Activated CD8-positive, alpha-beta memory T cell treated with anti-CD3 and anti-CD28 coated beads, Interleukin-2, amount 50 U/mL, for 24 hours (primary cell): Measurements from ENCODE around the gene CD44.

Experiments used
- DNase-seq: peaks from one replicate; pipeline ENCODE4 v3.0.0-alpha.2; 2020; ENCODE audit errors: extremely low read depth

CD44 gene

GRCh38 chr11:35139722-35140282 is 831 bp downstream of the CD44 start:
- DNase-seq, result no peak

DNA sequence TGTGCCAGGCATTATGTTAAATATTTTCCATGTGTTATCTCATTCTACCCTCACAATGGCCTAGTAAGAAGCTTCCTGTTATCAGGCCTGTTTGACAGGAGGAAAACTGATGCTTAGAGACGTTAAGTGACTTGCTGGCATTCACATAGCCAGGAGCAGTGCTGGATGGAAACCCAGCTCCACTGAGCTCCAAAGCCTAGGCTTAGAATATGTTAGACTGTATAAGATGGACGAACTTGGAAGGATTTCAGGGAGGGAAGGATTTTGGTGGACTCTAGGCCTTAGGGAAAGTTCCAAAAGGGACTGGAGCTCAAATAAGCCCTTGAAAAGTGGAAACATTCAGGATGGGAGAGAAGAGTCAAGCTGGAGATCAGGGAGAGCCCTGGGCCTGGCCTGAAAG is 2.1 kb downstream of the CD44 start:
- DNase-seq, result no peak

DNA sequence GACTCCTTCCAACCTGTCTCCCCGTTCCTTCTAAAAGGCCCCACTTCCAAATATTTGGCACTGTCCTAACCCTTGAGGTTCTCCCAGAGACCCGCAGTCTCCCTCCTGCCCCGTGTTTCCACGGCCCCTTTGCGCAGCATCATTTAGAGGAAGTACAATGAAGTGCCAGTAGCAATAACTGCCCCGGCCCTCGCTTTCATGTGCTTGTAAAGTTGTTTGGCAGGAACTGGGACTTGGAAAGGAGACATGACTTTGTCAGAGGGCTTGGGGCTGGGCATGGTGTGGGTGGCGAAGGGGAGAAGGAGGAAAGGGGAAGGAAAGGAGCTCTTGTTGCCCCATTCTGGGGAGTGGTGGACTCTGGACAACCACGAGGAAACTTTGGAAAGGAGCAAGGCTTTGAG is 2.6 kb downstream of the CD44 start:
- DNase-seq, result no peak

- no peak for DNase-seq
These were observed 3.6 kb downstream of the CD44 start for GRCh38 chr11:35142481-35143075.

DNA sequence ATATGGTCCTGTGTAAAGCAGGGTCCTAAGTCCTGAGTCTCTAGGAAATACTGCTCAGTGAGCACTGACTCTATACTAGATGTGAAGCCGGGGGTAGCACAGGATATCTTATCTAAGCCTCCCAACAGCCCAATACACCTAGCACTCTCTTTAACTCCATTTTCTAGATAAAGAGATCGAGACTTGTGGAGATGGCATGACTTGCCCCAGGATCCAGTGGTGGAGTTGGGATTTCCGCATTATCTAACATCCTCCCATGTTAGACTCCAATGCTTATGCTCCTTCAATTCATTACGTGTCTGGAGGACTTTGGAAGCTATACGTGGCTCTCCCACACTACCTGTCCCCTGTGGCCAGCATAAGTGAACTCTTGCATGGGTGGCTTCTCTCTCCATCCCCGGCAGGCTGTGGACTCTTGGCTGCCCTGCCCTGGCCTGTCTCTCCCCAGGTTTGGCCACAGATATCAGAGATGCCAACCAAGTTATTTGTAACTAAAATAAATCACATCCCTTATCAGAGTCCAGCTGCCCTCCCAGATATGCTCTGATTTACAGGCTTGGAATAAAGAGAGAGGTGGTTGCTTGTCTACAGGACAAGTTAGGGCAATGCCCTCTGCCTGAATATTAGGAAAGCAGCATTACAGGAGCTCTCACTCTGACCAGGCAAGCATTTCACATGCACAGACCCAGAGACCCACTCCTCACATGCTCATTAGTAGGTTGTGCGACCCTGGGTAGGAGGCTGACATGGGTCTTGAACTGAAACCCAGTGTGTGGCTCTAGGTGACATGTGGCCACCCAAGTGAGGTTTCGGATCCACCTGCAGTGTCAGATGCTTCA is 4.5 kb downstream of the CD44 start:
- no peak for DNase-seq

DNA sequence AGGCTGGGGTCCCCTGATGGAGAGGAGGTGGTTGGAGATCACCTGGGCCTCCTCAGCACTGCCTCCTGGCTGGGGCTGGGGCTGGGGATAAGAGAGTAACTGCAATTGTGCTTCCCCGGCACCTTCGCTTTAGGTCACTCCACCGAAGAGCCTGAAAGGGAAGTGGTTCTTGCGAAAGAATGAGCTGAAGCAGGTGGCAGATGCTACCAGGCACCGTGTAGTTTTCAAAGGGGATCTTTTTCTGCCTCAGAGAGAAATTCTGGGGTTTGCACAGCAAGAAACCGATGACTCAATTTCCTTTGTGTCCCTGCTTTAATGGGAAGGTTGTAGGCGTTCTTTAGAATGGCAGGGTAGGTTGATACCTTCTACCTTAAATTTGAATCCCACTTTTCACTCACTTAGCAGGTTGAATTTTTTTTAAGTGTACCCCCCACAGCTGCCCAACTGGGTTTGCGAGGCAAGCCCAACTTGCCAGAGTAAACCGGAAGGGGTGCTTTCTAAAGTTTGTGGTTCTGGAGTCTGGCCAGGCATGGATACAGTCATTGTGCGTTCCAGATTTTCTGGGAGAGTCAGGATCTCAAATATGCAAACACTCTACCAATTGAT is 5.3 kb downstream of the CD44 start:
- no peak for DNase-seq

DNA sequence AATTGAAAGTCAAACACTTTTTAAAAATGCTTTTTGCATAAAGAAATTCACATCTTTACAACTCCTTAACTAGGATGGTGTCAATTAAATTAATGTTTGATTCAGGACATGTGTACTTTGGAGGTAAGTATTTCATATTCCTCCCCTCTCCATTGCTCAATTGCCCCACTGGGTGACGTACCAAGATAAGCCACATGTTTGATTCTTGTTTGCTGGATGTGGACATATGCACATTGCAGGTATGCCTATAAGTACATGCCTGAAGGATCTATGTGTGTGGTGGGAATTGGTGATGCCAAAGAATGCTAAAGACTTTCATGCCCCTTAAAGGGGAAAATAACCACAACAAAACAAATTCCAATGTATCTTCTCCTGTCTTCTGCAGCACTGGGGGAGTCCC is 5.8 kb downstream of the CD44 start:
- no peak for DNase-seq

- no peak for DNase-seq
These were observed 6.3 kb downstream of the CD44 start for GRCh38 chr11:35145271-35145670.

DNA sequence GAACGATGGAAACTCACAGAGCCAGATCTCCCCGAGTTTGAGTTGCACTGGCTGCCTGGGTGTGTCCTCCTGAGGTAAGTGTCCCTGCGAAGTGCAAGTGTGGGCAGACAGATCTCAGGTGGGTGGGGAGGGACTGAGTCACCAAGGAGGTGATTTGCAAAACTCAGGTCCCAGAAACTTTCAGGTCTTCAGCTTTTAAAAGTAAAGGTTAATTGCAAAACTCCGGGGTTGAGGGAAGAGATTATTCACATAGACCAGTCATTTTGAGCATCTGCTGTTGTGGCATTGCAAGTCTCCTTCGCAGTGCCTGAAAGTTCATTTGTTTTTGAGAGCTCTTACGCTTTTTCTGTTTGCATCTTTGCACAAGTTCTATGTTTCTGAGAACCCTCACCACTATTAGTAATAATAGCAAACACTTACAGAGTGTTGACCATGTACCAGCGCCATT is 7.1 kb downstream of the CD44 start:
- no peak for DNase-seq

DNA sequence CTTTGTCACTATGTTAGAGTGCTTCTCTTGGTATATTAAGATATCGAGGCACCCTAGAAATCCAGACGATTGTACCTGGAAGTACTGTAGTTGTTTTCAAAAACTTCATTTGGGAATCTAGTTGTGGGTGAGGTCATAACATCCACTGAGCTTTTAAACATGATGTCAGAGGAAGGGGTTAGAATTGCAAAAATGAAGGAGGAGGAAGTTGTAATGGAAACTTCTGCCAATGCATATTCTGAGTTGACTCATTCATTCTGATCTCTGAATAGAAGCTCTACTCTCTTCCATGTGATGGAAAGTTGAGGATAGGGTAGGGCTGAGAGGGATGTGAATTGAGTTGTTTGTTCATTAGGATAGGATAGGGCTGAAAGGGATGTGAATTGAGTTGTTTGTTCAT is 7.7 kb downstream of the CD44 start:
- DNase-seq, result no peak

- no peak for DNase-seq
These were observed 8.3 kb downstream of the CD44 start for GRCh38 chr11:35147235-35147634.

GRCh38 chr11:35148163-35148837 is 9.3 kb downstream of the CD44 start:
- no peak for DNase-seq

DNA sequence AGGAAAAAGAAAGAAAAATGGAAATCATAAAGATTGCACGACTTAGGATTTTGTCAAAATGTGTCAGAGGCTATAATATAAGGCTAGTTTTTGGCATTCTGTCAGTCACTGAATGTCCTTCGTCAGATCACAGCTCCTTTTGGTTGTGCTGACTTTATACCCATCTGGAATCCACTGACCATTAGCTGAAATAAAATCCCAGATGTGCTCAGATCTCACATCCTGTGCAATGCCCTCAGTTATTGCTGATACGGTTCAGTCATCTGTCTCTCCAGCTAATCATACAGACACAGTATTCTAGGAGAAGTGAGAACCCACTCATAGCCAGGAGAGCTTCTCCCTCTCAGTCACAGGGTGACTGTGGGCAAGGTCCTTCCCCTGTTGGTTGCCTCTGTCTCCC is 11.5 kb downstream of the CD44 start:
- no peak for DNase-seq

- no peak for DNase-seq
These were observed 12.3 kb downstream of the CD44 start for GRCh38 chr11:35151241-35151640.

GRCh38 chr11:35151683-35152280 is 12.8 kb downstream of the CD44 start:
- no peak for DNase-seq

DNA sequence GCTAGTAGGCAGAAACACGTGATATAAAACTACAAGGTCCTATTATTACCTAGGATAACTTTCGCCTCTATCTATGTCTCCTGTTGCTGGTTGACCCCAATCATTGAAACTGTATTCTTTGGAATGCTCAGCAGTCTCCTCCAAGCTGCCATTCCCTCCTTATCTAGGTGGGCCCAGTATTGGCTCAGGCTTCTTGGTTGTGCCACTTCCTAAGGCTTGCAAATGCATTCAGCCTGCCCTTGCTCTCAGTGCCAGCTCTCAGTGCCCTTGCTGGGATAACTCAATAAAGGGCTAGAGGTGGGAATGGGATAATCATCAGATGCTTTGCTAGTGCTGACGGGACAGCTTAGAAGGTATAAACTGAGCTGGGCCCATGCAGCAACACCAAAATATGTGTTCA is 13.6 kb downstream of the CD44 start:
- DNase-seq, result no peak

GRCh38 chr11:35153280-35153679 is 14.3 kb downstream of the CD44 start:
- DNase-seq, result no peak

DNA sequence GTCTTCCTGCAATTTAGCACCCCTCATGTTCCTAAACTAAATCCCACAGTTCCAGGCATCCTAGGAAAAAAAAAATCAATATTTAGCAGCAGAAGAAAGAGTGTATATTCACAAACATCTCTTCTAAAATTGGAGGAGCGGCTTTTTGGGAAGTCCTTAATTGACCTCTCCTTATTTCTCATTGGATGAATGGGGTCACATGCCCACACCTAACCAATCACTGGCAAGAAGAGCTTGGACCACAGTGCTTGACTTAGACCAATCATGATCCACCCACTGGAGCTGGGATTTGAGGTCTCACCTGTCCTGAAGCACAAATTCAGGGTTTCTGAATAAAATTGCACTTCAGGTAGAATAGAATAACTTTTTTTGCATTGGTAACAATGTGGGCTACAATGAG is 16.0 kb downstream of the CD44 start:
- DNase-seq, result no peak

DNA sequence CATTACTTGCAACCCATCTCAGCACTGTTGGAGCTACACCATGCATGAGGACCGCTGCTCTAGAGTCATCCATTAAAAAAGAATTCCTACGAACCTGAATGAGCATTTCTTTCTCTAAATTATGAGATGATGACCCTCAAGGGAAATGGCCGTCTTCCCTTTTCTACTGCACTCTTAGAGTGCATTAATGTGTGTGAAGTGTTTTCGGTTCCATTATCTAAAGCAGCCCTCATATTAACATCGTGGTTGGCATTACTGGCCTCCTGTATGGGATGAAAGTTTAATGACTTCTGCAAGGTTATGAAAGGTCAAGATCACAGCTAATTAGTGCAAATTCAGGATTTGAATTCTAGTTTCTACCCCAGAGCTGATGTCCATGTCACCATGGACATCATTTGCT is 16.7 kb downstream of the CD44 start:
- DNase-seq, result no peak

DNA sequence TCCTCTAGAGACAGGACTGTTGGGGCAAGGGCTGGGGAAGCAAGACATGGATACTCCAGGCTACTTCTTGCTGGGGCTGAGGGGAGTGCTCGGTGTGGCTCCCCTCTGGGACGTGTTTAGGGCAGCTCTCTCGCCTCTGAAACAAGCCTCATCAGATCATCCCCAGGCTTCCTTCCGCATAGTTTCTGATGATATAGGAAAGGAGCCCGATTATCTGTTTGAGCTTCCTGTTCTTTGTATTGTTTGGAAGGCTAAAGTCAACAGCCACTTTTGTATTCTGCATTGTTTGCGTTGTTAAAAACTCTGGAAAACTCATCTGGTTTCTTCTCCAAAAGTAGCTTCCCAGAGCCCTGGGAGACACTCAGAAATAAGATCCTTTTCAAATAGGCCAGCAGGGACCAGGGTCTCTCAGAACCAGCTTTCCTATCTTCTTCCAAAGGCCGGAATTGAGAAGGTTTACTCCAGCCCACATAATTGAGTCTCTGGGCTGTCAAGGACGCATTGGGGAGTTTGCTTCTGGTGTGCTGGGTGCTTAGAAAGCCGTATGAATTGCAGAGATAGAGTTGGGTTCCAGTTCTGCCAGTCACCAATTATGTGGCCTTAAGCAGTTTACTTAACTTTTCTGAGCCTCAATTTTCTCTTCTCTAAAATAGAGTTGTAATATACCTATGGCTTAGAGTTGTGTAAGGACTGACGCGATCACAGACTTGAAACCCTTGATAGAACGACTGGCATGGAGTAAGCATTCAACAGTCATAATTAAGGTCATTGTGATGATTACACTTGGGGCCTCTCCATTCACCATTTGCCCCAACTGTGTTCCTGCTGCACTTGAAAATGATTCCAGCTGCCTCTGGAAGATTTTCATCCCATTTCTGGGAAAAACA is 19.1 kb downstream of the CD44 start:
- DNase-seq, result no peak
